H9 (cell line): ENCODE data around the gene NDUFAF2. TPM values are rescaled to one million over a fixed set of nuclear protein-coding genes. Genes with fewer than 3 reads are reported as not detected.

ENCODE experiments used
- DNase-seq: peaks from one replicate; pipeline ENCODE4 v3.0.0-alpha.2; 2017
- H2AFZ ChIP-seq: one replicate; pipeline ENCODE4 v1.6.1; 2013; ENCODE audit warnings: mild to moderate bottlenecking, low read length, control low read depth, moderate library complexity
- H2AK5ac ChIP-seq: 2 replicates; pipeline ENCODE4 v1.6.1; 2013; ENCODE audit warnings: low read length, control low read depth, mixed read lengths; ENCODE audit not compliant: insufficient read length
- H2BK120ac ChIP-seq: one replicate; pipeline ENCODE4 v1.6.1; 2013; ENCODE audit warnings: low read depth, mild to moderate bottlenecking, low read length, control low read depth, inconsistent platforms; ENCODE audit not compliant: poor library complexity, severe bottlenecking
- H2BK12ac ChIP-seq: 2 replicates; pipeline ENCODE4 v1.6.1; 2013; ENCODE audit warnings: low read length, control low read depth, mixed read lengths, low read depth; ENCODE audit not compliant: insufficient read length
- H2BK15ac ChIP-seq: 2 replicates; pipeline ENCODE4 v1.6.1; 2013; ENCODE audit warnings: low read depth, low read length, control low read depth
- H2BK20ac ChIP-seq: one replicate; pipeline ENCODE4 v1.6.1; 2013; ENCODE audit warnings: low read depth, mild to moderate bottlenecking, low read length, control low read depth, inconsistent platforms; ENCODE audit not compliant: poor library complexity, severe bottlenecking
- H2BK5ac ChIP-seq: 2 replicates; pipeline ENCODE4 v1.6.1; 2013; ENCODE audit warnings: low read length, control low read depth, mixed read lengths; ENCODE audit not compliant: insufficient read length
- H3K14ac ChIP-seq: 2 replicates; pipeline ENCODE4 v1.6.1; 2013; ENCODE audit warnings: low read length, control low read depth; ENCODE audit not compliant: insufficient read depth
- H3K18ac ChIP-seq: 2 replicates; pipeline ENCODE4 v1.6.1; 2013; ENCODE audit warnings: low read depth, mild to moderate bottlenecking, mixed read lengths, low read length, control low read depth; ENCODE audit not compliant: insufficient read length
- H3K23ac ChIP-seq: 2 replicates; pipeline ENCODE4 v1.6.1; 2013; ENCODE audit warnings: low read length, control low read depth, mixed read lengths, low read depth; ENCODE audit not compliant: insufficient read length
- H3K23me2 ChIP-seq: 2 replicates; pipeline ENCODE4 v1.6.1; 2013; ENCODE audit warnings: low read depth, mild to moderate bottlenecking, mixed read lengths, low read length, control low read depth; ENCODE audit not compliant: insufficient read length, poor library complexity, severe bottlenecking
- H3K27ac ChIP-seq: 2 replicates; pipeline ENCODE4 v1.5.1; 2013; ENCODE audit warnings: low read length, control low read depth, mixed read lengths, low read depth; ENCODE audit not compliant: insufficient read length
- H3K27me3 ChIP-seq: 2 replicates; pipeline ENCODE4 v1.6.1; 2013; ENCODE audit warnings: low read length, control low read depth, inconsistent platforms; ENCODE audit not compliant: insufficient read depth
- H3K4ac ChIP-seq: 2 replicates; pipeline ENCODE4 v1.6.1; 2013; ENCODE audit warnings: low read depth, mild to moderate bottlenecking, control low read depth, inconsistent platforms, low read length, moderate library complexity
- H3K4me1 ChIP-seq: 2 replicates; pipeline ENCODE4 v1.6.1; 2013; ENCODE audit warnings: low read length, control low read depth, inconsistent platforms; ENCODE audit not compliant: insufficient read depth
- H3K4me2 ChIP-seq: 2 replicates; pipeline ENCODE4 v1.6.1; 2013; ENCODE audit warnings: low read length, control low read depth, mixed read lengths; ENCODE audit not compliant: insufficient read length, insufficient read depth
- H3K56ac ChIP-seq: 2 replicates; pipeline ENCODE4 v1.6.1; 2013; ENCODE audit warnings: low read depth, mild to moderate bottlenecking, mixed read lengths, low read length, control low read depth; ENCODE audit not compliant: insufficient read length
- H3K79me1 ChIP-seq: 2 replicates; pipeline ENCODE4 v1.6.1; 2013; ENCODE audit warnings: low read depth, mild to moderate bottlenecking, moderate library complexity, low read length, control low read depth, inconsistent platforms; ENCODE audit not compliant: insufficient read depth, poor library complexity, severe bottlenecking
- H3K79me2 ChIP-seq: 2 replicates; pipeline ENCODE4 v1.6.1; 2013; ENCODE audit warnings: low read length, control low read depth, inconsistent platforms; ENCODE audit not compliant: insufficient read depth
- H3K9ac ChIP-seq: 2 replicates; pipeline ENCODE4 v1.6.1; 2013; ENCODE audit warnings: low read length, control low read depth, mixed read lengths; ENCODE audit not compliant: insufficient read length; ENCODE audit errors: extremely low read depth
- H3K9me3 ChIP-seq: one replicate; pipeline ENCODE4 v1.6.1; 2013; ENCODE audit warnings: low read depth, low read length, inconsistent platforms; ENCODE audit not compliant: control insufficient read depth
- H3T11ph ChIP-seq: one replicate; pipeline ENCODE4 v1.6.1; 2013; ENCODE audit warnings: mild to moderate bottlenecking, low read length, control low read depth, inconsistent platforms
- H4K20me1 ChIP-seq: one replicate; pipeline ENCODE4 v1.6.1; 2013; ENCODE audit not compliant: control insufficient read depth, insufficient read length, insufficient read depth
- H4K5ac ChIP-seq: 2 replicates; pipeline ENCODE4 v1.6.1; 2013; ENCODE audit warnings: low read depth, mild to moderate bottlenecking, mixed read lengths, low read length, control low read depth; ENCODE audit not compliant: insufficient read length
- H4K8ac ChIP-seq: replicated peaks from 2 replicates; pipeline ENCODE4 v1.6.1; 2013; ENCODE audit warnings: low read length, control low read depth, mixed read lengths, low read depth; ENCODE audit not compliant: insufficient read length
- H4K91ac ChIP-seq: 2 replicates; pipeline ENCODE4 v1.6.1; 2013; ENCODE audit warnings: low read depth, mild to moderate bottlenecking, moderate library complexity, mixed read lengths, low read length, control low read depth; ENCODE audit not compliant: insufficient read length
- H3K27ac Mint-ChIP-seq, 3 experiments: 2 replicates in 2 of 3; 3 replicates in 1 of 3; pipeline ENCODE4 v1.8.0; 2020 to 2021; ENCODE audit warnings: mixed read lengths in 3 of 3, mild to moderate bottlenecking in 1 of 3, moderate library complexity in 1 of 3
- H3K27me3 Mint-ChIP-seq: 2 replicates; pipeline ENCODE4 v1.8.0; 2021; ENCODE audit warnings: low read depth, mild to moderate bottlenecking, moderate library complexity, mixed read lengths
- H3K36me3 Mint-ChIP-seq, 3 experiments: 2 replicates in 2 of 3; 3 replicates in 1 of 3; pipeline ENCODE4 v1.8.0; 2020 to 2021; ENCODE audit warnings: low read depth in 3 of 3, mixed read lengths in 3 of 3; ENCODE audit not compliant: insufficient read depth in 1 of 3
- H3K4me1 Mint-ChIP-seq, 2 experiments: 2 replicates each; pipeline ENCODE4 v1.8.0; 2020; ENCODE audit warnings: mixed read lengths in 2 of 2
- H3K4me3 Mint-ChIP-seq, 2 experiments: 2 replicates in 1 of 2; 3 replicates in 1 of 2; pipeline ENCODE4 v1.8.0; 2020 to 2021; ENCODE audit warnings: mild to moderate bottlenecking in 2 of 2, mixed read lengths in 2 of 2, moderate library complexity in 1 of 2
- H3K9me3 Mint-ChIP-seq, 2 experiments: 2 replicates in 1 of 2; 3 replicates in 1 of 2; pipeline ENCODE4 v1.8.0; 2020; ENCODE audit warnings: mild to moderate bottlenecking in 2 of 2, mixed read lengths in 2 of 2, moderate library complexity in 1 of 2
- CTCF ChIP-seq: fragments of 200-600 bp; sonication (generic); conservative IDR thresholded peaks from 3 replicates; pipeline ENCODE4 v1.8.0; 2021; ENCODE audit warnings: antibody characterized with exemption, mild to moderate bottlenecking
- WGBS: extraction: QIAGEN DNeasy Blood & Tissue Kit; methylation state at CpG from one replicate; pipeline ENCODE4 v1.1.7; 2013; ENCODE audit warnings: missing lambda C conversion rate, low lambda C conversion rate, mixed read lengths; ENCODE audit not compliant: insufficient read length; ENCODE audit errors: extremely low coverage; 5-methylcytosine and 5-hydroxymethylcytosine counted together
- total RNA-seq: library from RNA; stranded (reverse); gene quantifications from 2 replicates; pipeline ENCODE4 v1.2.1, GENCODE V29; 2021

NDUFAF2 gene
- total RNA-seq, 1 experiment from 2014 or later: 31.4 TPM

GRCh38 chr5:61202213-61202612 lies 257.2 kb downstream of the NDUFAF2 start:
- H2BK20ac ChIP-seq: no peak overlapping the region
- no peaks in the 10 kb centered on the region for H3K27me3 ChIP-seq
- H4K20me1 ChIP-seq: no peaks in the 10 kb centered on the region
- Mint-ChIP-seq H3K9me3 (peaks cover 24 to 29% of the 10 kb centered on the region in 2 experiments), H3K27ac (no peak overlapping the region), H3K4me3 (no peak overlapping the region), H3K27me3 (no peaks in the 10 kb centered on the region; the same call in 1 of the 2 replicates), H3K36me3 (peaks cover 13 to 22% (median 14%) of the 10 kb centered on the region in 3 experiments; a peak in 6 of 7 replicates), H3K4me1 (peaks cover 0 to 9% of the 10 kb centered on the region in 2 experiments; a peak in 1 of 4 replicates)
- no peak overlapping the region for H3K4me2 ChIP-seq
- H2AFZ ChIP-seq: no peak overlapping the region
- no peak for DNase-seq
- H4K5ac ChIP-seq: no peak overlapping the region
- H3K14ac ChIP-seq: no peak overlapping the region
- no peak overlapping the region for H3K23ac ChIP-seq
- H3K9ac ChIP-seq: no peak overlapping the region
- no peak overlapping the region for H3K27ac ChIP-seq
- no peaks in the 10 kb centered on the region for H3K4me1 ChIP-seq
- no peaks in the 10 kb centered on the region for H3K79me1 ChIP-seq
- H3K23me2 ChIP-seq: no peaks in the 10 kb centered on the region
- no peak overlapping the region for H2BK5ac ChIP-seq
- no peak overlapping the region for H2BK15ac ChIP-seq
- H4K91ac ChIP-seq: no peak overlapping the region
- WGBS: no CpG with 5 or more reads among the region's 2 CpGs
- H3T11ph ChIP-seq: no peak overlapping the region
- H3K79me2 ChIP-seq: no peaks in the 10 kb centered on the region
- TF ChIP-seq CTCF: no peak
- H3K9me3 ChIP-seq: no peaks in the 10 kb centered on the region
- H3K56ac ChIP-seq: no peak overlapping the region
- no peak overlapping the region for H3K4ac ChIP-seq
- no peak overlapping the region for H2BK120ac ChIP-seq
- H2AK5ac ChIP-seq: no peak overlapping the region
- no peak overlapping the region for H2BK12ac ChIP-seq
- H4K8ac ChIP-seq: no peak overlapping the region
- H3K18ac ChIP-seq: no peak overlapping the region

Other genes with a start within 250 kb of the NDUFAF2 start
- gene DEPDC1B, start 245.0 kb upstream of the NDUFAF2 start, total RNA-seq: 49.0 and 51.4 TPM in 2 replicates
- gene ELOVL7, start 100.9 kb upstream of the NDUFAF2 start, total RNA-seq: 2.5 and 2.7 TPM in 2 replicates
- gene ERCC8, start 135 bp upstream of the NDUFAF2 start, total RNA-seq: 17.9 and 18.0 TPM in 2 replicates
- 72.5 and 75.3 TPM in 2 replicates for gene SMIM15, start 217.3 kb downstream of the NDUFAF2 start, total RNA-seq